ENCODE results near the gene NSL1. TPM values are rescaled to one million over a fixed set of nuclear protein-coding genes. Genes with fewer than 3 reads are reported as not detected.
A peak's percentile ranks its signal among the peaks of the same experiment; 100 is the strongest.

The NSL1 gene
- total and polyA plus RNA-seq, 2 experiments from 2014 or later = 30.7 to 32.0 TPM

DNA sequence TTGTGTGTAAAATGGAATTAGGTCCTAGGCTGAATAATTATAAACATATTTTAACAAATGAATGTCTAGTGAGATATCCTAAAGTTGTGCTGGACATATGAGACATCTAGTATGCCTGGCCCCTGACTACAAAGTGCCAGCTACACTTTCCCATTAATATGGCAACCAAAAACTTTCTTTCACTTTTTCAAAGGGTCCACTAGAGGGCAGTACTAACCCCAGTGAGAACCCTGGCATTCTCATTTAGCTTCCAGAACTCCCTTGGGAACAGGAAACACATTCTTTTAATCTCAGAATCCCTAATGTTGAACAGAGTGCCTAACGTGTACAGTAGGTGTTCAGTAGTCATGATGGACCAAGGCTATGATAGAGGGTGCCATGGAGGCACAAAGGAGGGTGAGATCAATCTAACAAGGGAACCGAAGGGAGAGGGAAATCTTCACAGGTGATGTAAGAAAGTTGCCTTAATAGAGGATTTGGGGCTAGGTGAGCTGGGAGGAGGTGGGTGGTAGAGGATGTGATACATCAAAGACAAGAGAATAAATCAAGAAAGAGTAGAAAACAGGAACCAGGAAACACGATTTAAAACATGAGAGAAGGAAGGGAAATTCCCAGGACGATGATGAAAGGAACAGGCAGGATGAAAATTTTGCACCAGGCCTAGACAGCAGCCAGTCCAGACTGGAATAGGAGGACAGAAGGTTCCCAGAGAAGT, 41.6 kb downstream of the NSL1 start:
- Histone ChIP-seq H3K4me3 (no peak overlapping the region), H3K9ac (no peak overlapping the region), H3K9me2 (ENCODE audit: insufficient read depth) (no peaks in the 10 kb centered on the region), H3K4me1 (ENCODE audit: insufficient read depth) (peaks cover 12% of the 10 kb centered on the region), H4K20me1 (ENCODE audit: insufficient read depth) (no peaks in the 10 kb centered on the region), H3K79me2 (ENCODE audit: insufficient read depth) (no peaks in the 10 kb centered on the region), H3F3A (ENCODE audit: insufficient read depth) (peaks cover 14% of the 10 kb centered on the region), H3K36me3 (ENCODE audit: low read depth) (no peaks in the 10 kb centered on the region), H3K27ac (no peak overlapping the region), H3K4me2 (ENCODE audit: unreplicated experiment) (no peak overlapping the region), H3K27me3 (replicated peaks; ENCODE audit: insufficient read depth) (no peaks in the 10 kb centered on the region), H3K9me3 (ENCODE audit: low read depth) (no peaks in the 10 kb centered on the region), H2AFZ (no peak overlapping the region)
- in situ Hi-C loops (cut with MboI) = no loop called here
- 54 to 59% methylated on average over 4 of the region's 4 CpGs for WGBS, 2 experiments (ENCODE audit: low coverage in 1 of 2, low lambda C conversion rate in 2 of 2, missing lambda C conversion rate in 2 of 2)
- TF ChIP-seq EZH2 (IDR thresholded peaks at IDR 0.05; ENCODE audit: insufficient read depth, poor library complexity, severe bottlenecking) (no peak), EZH2phosphoT487 (IDR thresholded peaks at IDR 0.05; ENCODE audit: insufficient read depth, low read depth) (no peak)
- DNase-seq = peak; percentile 87

DNA sequence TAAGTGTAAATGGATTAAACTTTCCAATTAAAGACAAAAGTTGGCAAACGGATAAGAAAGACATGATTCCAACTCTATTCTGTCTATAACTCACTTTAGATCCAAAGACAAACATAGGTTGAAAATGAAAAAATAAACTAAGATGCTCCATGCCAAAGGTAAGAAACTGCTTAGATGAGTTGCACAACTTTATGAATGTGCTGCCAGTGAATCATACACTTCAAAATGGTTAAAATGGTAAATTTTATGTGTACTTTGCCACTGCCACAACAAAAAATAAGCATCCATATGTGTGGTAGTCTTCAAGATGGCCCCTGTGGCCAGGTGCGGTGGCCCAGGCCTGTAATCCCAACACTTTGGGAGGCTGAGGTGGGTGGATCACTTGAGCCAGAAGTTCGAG, 45.0 kb downstream of the NSL1 start:
- Histone ChIP-seq H3K27ac (no peak overlapping the region), H3F3A (ENCODE audit: insufficient read depth) (no peaks in the 10 kb centered on the region), H3K4me3 (no peak overlapping the region), H3K27me3 (replicated peaks; ENCODE audit: insufficient read depth) (no peaks in the 10 kb centered on the region), H4K20me1 (ENCODE audit: insufficient read depth) (no peaks in the 10 kb centered on the region), H3K4me2 (ENCODE audit: unreplicated experiment) (no peak overlapping the region), H3K9me3 (ENCODE audit: low read depth) (no peaks in the 10 kb centered on the region), H2AFZ (no peak overlapping the region), H3K9ac (no peak overlapping the region), H3K36me3 (ENCODE audit: low read depth) (no peaks in the 10 kb centered on the region), H3K4me1 (ENCODE audit: insufficient read depth) (no peaks in the 10 kb centered on the region), H3K9me2 (ENCODE audit: insufficient read depth) (no peaks in the 10 kb centered on the region), H3K79me2 (ENCODE audit: insufficient read depth) (no peaks in the 10 kb centered on the region)
- in situ Hi-C loops (cut with MboI) = no loop called here
- no peak for TF ChIP-seq EZH2 (IDR thresholded peaks at IDR 0.05; ENCODE audit: insufficient read depth, poor library complexity, severe bottlenecking)
- TF ChIP-seq EZH2phosphoT487 (IDR thresholded peaks at IDR 0.05; ENCODE audit: insufficient read depth, low read depth) = no peak
- WGBS, 2 experiments (ENCODE audit: low coverage in 1 of 2, low lambda C conversion rate in 2 of 2, missing lambda C conversion rate in 2 of 2) = 95 to 98% methylated on average over 3 of the region's 3 CpGs
- DNase-seq = peak; percentile 23

DNA sequence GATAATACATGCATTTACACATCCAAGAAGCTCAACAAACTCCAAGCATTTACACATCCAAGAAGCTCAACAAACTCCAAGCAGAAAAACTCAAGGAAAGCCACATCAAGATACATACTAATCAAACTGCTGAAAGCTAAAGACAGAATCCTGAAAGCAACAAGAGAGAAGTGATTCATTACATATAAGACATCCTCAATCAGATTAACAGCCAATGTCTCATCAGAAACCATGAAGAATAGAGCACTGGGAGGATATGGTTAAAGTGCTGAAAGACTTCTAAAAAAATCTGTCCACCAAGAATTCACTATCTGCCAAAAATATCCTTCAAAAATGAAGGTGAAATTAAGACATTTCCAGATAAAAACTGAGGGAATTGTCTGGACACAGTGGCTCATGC, 46.3 kb downstream of the NSL1 start:
- Histone ChIP-seq H3K27me3 (replicated peaks; ENCODE audit: insufficient read depth) (no peaks in the 10 kb centered on the region), H3K9ac (no peak overlapping the region), H3F3A (ENCODE audit: insufficient read depth) (no peaks in the 10 kb centered on the region), H3K9me3 (ENCODE audit: low read depth) (no peaks in the 10 kb centered on the region), H3K4me1 (ENCODE audit: insufficient read depth) (no peaks in the 10 kb centered on the region), H3K27ac (no peak overlapping the region), H2AFZ (no peak overlapping the region), H4K20me1 (ENCODE audit: insufficient read depth) (no peaks in the 10 kb centered on the region), H3K36me3 (ENCODE audit: low read depth) (no peaks in the 10 kb centered on the region), H3K79me2 (ENCODE audit: insufficient read depth) (no peaks in the 10 kb centered on the region), H3K9me2 (ENCODE audit: insufficient read depth) (no peaks in the 10 kb centered on the region), H3K4me2 (ENCODE audit: unreplicated experiment) (no peak overlapping the region), H3K4me3 (no peak overlapping the region)
- in situ Hi-C loops (cut with MboI) = no loop called here
- TF ChIP-seq EZH2phosphoT487 (IDR thresholded peaks at IDR 0.05; ENCODE audit: insufficient read depth, low read depth) (no peak), EZH2 (IDR thresholded peaks at IDR 0.05; ENCODE audit: insufficient read depth, poor library complexity, severe bottlenecking) (no peak)
- DNase-seq = no peak

DNA sequence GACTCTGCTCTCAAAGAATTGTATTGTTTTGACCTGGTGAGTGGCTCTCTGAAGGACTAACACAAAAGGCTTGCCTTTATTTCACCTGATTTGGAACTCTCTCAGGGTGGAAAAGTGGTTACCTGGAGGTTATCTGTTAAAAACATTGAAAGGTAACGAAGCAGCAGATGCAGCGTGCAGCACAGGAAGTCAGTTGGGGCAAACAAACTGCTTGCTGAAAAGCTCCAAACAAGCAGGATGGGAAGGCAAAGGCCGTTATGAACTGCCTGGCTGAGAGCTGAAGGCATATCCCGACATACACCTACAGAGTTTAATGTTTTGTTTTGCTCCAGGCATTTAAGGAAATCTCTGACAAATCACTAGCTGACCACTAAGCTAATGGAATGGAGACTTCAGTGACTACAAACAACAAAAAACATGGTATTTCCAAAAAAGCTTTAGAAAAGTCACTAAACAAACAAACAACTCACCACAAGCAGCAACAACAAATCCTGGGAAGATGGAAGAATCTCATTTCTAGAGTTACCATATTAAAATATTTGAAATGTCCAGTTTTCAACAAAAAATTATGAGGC, 47.6 kb downstream of the NSL1 start:
- no peak overlapping the region for H2AFZ ChIP-seq
- H3K9ac ChIP-seq = no peak overlapping the region
- no peaks in the 10 kb centered on the region for H3K9me2 ChIP-seq (ENCODE audit: insufficient read depth)
- H3K4me3 ChIP-seq = no peak overlapping the region
- TF ChIP-seq EZH2 (IDR thresholded peaks at IDR 0.05; ENCODE audit: insufficient read depth, poor library complexity, severe bottlenecking) (no peak), EZH2phosphoT487 (IDR thresholded peaks at IDR 0.05; ENCODE audit: insufficient read depth, low read depth) (no peak)
- no peaks in the 10 kb centered on the region for H3K27me3 ChIP-seq (replicated peaks; ENCODE audit: insufficient read depth)
- H3F3A ChIP-seq (ENCODE audit: insufficient read depth) = no peaks in the 10 kb centered on the region
- no peak overlapping the region for H3K4me2 ChIP-seq (ENCODE audit: unreplicated experiment)
- WGBS, 2 experiments (ENCODE audit: low coverage in 1 of 2, low lambda C conversion rate in 2 of 2, missing lambda C conversion rate in 2 of 2) = 93 to 98% methylated on average over 4 of the region's 4 CpGs
- no peak for DNase-seq
- H3K9me3 ChIP-seq (ENCODE audit: low read depth) = no peaks in the 10 kb centered on the region
- no peaks in the 10 kb centered on the region for H3K4me1 ChIP-seq (ENCODE audit: insufficient read depth)
- in situ Hi-C loops (cut with MboI) = no loop called here
- no peaks in the 10 kb centered on the region for H3K36me3 ChIP-seq (ENCODE audit: low read depth)
- H3K79me2 ChIP-seq (ENCODE audit: insufficient read depth) = no peaks in the 10 kb centered on the region
- no peaks in the 10 kb centered on the region for H4K20me1 ChIP-seq (ENCODE audit: insufficient read depth)
- no peak overlapping the region for H3K27ac ChIP-seq

Data from GM23248 (cell line).